ENCODE results near the gene C9.
"Not testable (repeated sequence)": the region's sequence is repeated elsewhere in the genome, so short reads cannot be mapped to it uniquely, and the experiment has no call there.

C9 gene

GRCh38 chr5:39370555-39371366 is 6.5 kb upstream of the C9 start:
- DNase-seq = no peak

GRCh38 chr5:39369123-39369815 is 5.0 kb upstream of the C9 start:
- DNase-seq = no peak

GRCh38 chr5:39368116-39368515 is 3.8 kb upstream of the C9 start:
- DNase-seq = no peak

GRCh38 chr5:39367711-39368110 is 3.4 kb upstream of the C9 start:
- no peak for DNase-seq

- no peak for DNase-seq
Observed at GRCh38 chr5:39363217-39363616, 1.1 kb downstream of the C9 start.

GRCh38 chr5:39362646-39363045 is 1.6 kb downstream of the C9 start:
- no peak for DNase-seq

- no peak for DNase-seq
Observed at GRCh38 chr5:39361306-39361705, 3.0 kb downstream of the C9 start.

- no peak for DNase-seq
Observed at GRCh38 chr5:39360471-39361111, 3.7 kb downstream of the C9 start.

GRCh38 chr5:39356263-39356662 is 8.0 kb downstream of the C9 start:
- no peak for DNase-seq

- no peak for DNase-seq
Observed at GRCh38 chr5:39355324-39355723, 9.0 kb downstream of the C9 start.

- no peak for DNase-seq
Observed at GRCh38 chr5:39353717-39354399, 10.4 kb downstream of the C9 start.

GRCh38 chr5:39352951-39353350 is 11.3 kb downstream of the C9 start:
- no peak for DNase-seq

- no peak for DNase-seq
Observed at GRCh38 chr5:39352170-39352569, 12.1 kb downstream of the C9 start.

- no peak for DNase-seq
Observed at GRCh38 chr5:39349484-39349883, 14.8 kb downstream of the C9 start.

- DNase-seq = no peak
Observed at GRCh38 chr5:39342460-39342859, 21.8 kb downstream of the C9 start.

GRCh38 chr5:39341896-39342295 is 22.4 kb downstream of the C9 start:
- no peak for DNase-seq

GRCh38 chr5:39340506-39340905 is 23.8 kb downstream of the C9 start:
- no peak for DNase-seq

- no peak for DNase-seq
Observed at GRCh38 chr5:39337252-39337915, 26.9 kb downstream of the C9 start.

GRCh38 chr5:39334296-39334695 is 30.0 kb downstream of the C9 start:
- DNase-seq = not testable (repeated sequence)

GRCh38 chr5:39333104-39333503 is 31.2 kb downstream of the C9 start:
- DNase-seq = no peak

GRCh38 chr5:39331861-39332381 is 32.4 kb downstream of the C9 start:
- DNase-seq = no peak

GRCh38 chr5:39328731-39329130 is 35.6 kb downstream of the C9 start:
- no peak for DNase-seq

- DNase-seq = no peak
Observed at GRCh38 chr5:39323542-39323941, 40.8 kb downstream of the C9 start.
